Neural crest cell (in vitro differentiated cells): ENCODE measurements around the gene HPS6. TPM values are rescaled to one million over a fixed set of nuclear protein-coding genes. Genes with fewer than 3 reads are reported as not detected.
A peak's percentile ranks its signal among the peaks of the same experiment; 100 is the strongest.
"Not testable (repeated sequence)": the region's sequence is repeated elsewhere in the genome, so short reads cannot be mapped to it uniquely, and the experiment has no call there.

Experiments used
- DNase-seq: peaks from one replicate; pipeline ENCODE4 v3.0.0; 2021; ENCODE audit warnings: low read depth, mixed read lengths, low spot score
- H3K27ac Mint-ChIP-seq: one replicate; pipeline ENCODE4 v1.8.0; 2021; ENCODE audit warnings: mild to moderate bottlenecking, mixed read lengths; ENCODE audit not compliant: unreplicated experiment
- H3K27me3 Mint-ChIP-seq: 2 replicates; pipeline ENCODE4 v1.8.0; 2021; ENCODE audit warnings: low read depth, mild to moderate bottlenecking, mixed read lengths
- H3K36me3 Mint-ChIP-seq: 2 replicates; pipeline ENCODE4 v1.8.0; 2021; ENCODE audit warnings: low read depth, mild to moderate bottlenecking, mixed read lengths
- H3K4me1 Mint-ChIP-seq: 2 replicates; pipeline ENCODE4 v1.8.0; 2021; ENCODE audit warnings: mixed read lengths
- H3K4me3 Mint-ChIP-seq: one replicate; pipeline ENCODE4 v1.8.0; 2021; ENCODE audit warnings: mild to moderate bottlenecking, mixed read lengths
- H3K9me3 Mint-ChIP-seq: 2 replicates; pipeline ENCODE4 v1.8.0; 2021; ENCODE audit warnings: mixed read lengths
- CTCF ChIP-seq: fragments of 200-600 bp; sonication (generic); conservative IDR thresholded peaks from 2 replicates; pipeline ENCODE4 v1.5.0; 2021; ENCODE audit warnings: antibody characterized with exemption, mild to moderate bottlenecking
- total RNA-seq: library from RNA; stranded (reverse); gene quantifications from 2 replicates; pipeline ENCODE4 v1.2.1, GENCODE V29; 2021

HPS6 gene
- total RNA-seq, 1 donor from 2014 or later = 18.9 TPM

DNA sequence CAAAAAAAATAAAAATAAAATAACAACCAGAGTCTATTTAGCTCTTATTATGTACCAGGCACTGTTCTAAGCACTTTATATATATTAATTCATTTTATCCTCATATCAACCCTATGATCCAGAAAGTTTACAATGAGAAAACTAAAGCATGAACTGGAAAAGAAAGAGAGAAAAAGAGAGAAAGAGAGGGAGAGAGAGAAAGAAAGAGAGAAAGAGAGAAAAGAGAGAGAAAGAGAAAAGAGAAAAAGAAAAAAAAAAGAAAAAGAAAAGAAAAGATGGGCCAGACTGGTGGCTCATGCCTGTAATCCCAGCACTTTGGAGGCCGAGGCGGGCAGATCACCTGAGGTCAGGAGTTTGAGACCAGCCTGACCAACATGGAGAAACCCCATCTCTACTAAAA lies 19.1 kb upstream of the HPS6 start:
- Mint-ChIP-seq H3K27ac (no peak overlapping the region), H3K4me3 (no peak overlapping the region), H3K4me1 (peaks cover 19% of the 10 kb centered on the region), H3K9me3 (no peaks in the 10 kb centered on the region), H3K36me3 (no peaks in the 10 kb centered on the region), H3K27me3 (no peaks in the 10 kb centered on the region)
- DNase-seq = no peak
- TF ChIP-seq CTCF = no peak

DNA sequence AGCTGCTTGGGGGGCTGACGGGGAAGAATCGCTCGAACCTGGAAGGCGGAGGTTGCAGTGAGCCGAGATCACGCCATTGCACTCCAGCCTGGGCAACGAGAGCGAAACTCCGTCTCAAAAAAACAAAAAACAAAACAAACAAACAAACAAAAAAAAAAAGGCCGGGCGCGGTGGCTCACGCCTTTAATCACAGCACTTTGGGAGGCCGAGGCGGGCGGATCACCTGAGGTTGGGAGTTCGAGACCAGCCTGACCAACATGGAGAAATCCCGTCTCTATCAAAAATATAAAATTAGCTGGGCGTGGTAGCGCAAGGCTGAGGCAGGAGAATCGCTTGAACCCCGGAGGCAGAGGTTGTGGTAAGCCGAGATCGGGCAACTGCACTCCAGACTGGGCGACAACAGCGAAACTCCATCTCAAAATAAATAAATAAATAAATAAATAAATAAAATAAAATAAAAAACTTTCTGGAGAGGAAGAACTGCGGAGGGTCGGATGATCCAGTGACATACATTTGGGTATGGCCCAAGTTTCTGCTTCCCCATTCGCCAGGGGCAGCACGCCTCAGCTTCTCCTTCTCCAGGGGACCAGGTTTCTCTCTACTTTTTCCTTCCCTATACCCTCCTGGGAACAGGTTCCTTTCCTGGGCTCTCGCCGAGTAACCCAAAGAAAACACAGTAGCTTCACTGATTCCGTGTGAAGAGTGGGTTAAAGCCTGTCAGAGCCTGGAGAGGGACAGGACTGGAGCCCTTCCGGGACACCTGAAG lies 10.1 kb upstream of the HPS6 start:
- not testable (repeated sequence) for H3K9me3 Mint-ChIP-seq, H3K27me3 Mint-ChIP-seq, H3K36me3 Mint-ChIP-seq, DNase-seq
- H3K27ac Mint-ChIP-seq = peak overlapping the region; percentile 94
- H3K4me3 Mint-ChIP-seq = peak overlapping the region; percentile 97
- H3K4me1 Mint-ChIP-seq = peaks cover 28% of the 10 kb centered on the region

DNA sequence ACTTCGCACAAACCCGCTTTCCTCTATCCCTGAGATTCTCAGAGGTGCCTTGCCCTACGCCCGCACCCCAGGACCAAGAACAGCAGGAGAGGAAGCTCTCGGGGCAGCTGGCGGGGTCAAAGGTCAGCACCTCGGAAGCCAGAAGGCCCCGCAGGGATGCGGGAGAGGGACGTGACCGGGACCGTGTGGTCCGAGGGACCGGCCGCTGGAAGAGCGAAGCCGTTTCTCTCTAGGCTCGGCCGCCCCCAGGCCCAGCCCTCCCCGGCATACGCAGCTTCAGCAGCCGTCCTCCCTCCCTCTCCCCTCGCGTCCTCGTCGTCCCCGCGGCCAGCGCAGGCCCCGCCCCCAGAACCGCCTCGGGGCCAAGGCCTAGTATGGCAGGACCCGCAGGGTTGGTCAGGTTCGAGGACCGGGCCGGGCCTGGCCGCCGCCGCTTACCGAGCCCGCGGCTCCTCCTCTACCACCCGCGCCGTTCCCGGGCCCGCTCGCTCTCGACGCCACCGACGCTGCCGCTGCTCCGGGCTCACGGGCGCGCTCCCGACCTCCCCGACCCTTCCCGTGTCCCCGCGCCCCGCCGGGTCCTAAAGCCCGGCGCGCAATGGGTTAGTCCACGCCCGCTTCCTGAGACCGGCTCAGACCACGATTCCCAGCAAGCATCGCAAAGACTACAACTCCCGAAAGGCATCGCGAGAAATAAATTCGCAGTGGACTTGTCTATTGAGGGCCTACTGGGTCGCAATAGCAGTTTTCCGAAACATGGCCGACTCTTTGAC lies 9.3 kb upstream of the HPS6 start, which contains the start of gene ARMH3:
Gene ARMH3, minus strand, starts transcription at position 527 of the 773 bp plus-strand sequence. CDS start 16,059 bp downstream, outside the sequence.
- peaks cover 28% of the 10 kb centered on the region for H3K4me1 Mint-ChIP-seq
- H3K4me3 Mint-ChIP-seq = peak within 1 kb of the TSS; percentile 97
- peak within 1 kb of the TSS; percentile 94 for H3K27ac Mint-ChIP-seq
- no peaks in the 10 kb centered on the region for H3K9me3 Mint-ChIP-seq
- H3K36me3 Mint-ChIP-seq = no peaks in the 10 kb centered on the region
- H3K27me3 Mint-ChIP-seq = no peaks in the 10 kb centered on the region
- DNase-seq = peak; percentile 85
- TF ChIP-seq CTCF = no peak

DNA sequence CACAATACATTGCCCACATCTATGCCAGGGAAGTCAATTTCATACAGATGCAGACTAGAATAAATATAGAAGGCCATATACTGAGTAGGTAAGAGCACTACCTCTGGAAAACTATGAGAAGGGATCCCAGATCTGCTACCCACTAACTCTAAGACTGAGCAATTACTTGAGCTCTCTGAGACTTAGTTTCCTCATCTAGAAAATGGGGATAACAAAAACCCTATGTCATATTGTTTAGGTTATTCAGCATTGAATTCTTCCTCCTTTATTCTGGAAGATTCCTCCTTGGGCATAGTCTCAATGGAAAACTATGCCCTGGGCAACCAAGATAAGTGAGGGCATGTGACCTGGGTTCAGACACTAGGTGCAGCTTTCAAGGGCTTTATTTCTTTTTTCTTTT lies 5.2 kb upstream of the HPS6 start:
- TF ChIP-seq CTCF = no peak
- Mint-ChIP-seq H3K36me3 (no peaks in the 10 kb centered on the region), H3K27ac (no peak overlapping the region), H3K9me3 (no peaks in the 10 kb centered on the region), H3K4me3 (peak overlapping the region; percentile 15), H3K4me1 (peaks cover 20% of the 10 kb centered on the region), H3K27me3 (peaks cover 17% of the 10 kb centered on the region)
- DNase-seq = no peak

DNA sequence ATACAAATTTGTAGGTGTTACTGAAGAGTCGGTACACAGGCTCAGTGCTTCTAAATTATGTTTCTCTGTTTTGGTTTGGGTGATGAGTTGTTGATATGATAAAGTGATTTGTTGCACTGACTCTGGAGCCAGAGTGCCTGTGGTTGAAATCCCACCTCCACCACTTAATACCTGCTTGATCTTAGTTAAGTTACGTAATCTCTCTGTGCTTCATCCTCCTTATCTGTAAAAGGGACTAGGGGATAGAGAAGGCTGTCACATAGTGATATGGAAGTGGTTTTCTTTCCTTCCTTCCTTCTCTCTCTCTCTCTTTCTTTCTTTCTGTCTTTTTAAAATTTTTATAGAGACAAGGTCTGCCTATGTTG lies 664 bp upstream of the HPS6 start:
- Mint-ChIP-seq H3K4me3 (peak overlapping the region; percentile 87), H3K9me3 (no peaks in the 10 kb centered on the region), H3K36me3 (no peaks in the 10 kb centered on the region), H3K27me3 (peaks cover 17% of the 10 kb centered on the region), H3K4me1 (peaks cover 16% of the 10 kb centered on the region), H3K27ac (no peak overlapping the region)
- no peak for DNase-seq
- TF ChIP-seq CTCF = no peak
